Sciatic nerve (tissue), 2 donors: ENCODE data around the gene ZNF394. TPM values are rescaled to one million over a fixed set of nuclear protein-coding genes. Genes with fewer than 3 reads are reported as not detected.

Source experiments
- ATAC-seq: fragments of 200-7000 bp; cut with Tn5 transposase; one replicate; pipeline ENCODE4 v1.9.1; 2020; ENCODE audit warnings: mild to moderate bottlenecking, moderate library complexity
- DNase-seq: peaks from one replicate; pipeline ENCODE4 v3.0.0-alpha.2; 2020; ENCODE audit warnings: low spot score
- intact Hi-C: fragments of 100-400 bp; cut with DNase I; formaldehyde crosslinking; loops from one replicate; pipeline ENCODE4 v1.14.2; 2022
- total RNA-seq: library from RNA; stranded (reverse); fragmentation: NEBNext Ultra II Directional; extraction: Animal tissue kit (Norgen Biotek cat#: 25700); gene quantifications from one replicate; pipeline ENCODE4 v1.2.1, GENCODE V29; 2021
- donor health status: DM: no; HTN: no; CAD: no.
- donor health status: DM: no; HTN: no; CAD: no.

Gene ZNF394
- total RNA-seq, 1 donor from 2014 or later = 38.8 TPM

- DNase-seq (no peak), ATAC-seq (no peak)
- intact Hi-C loops = no loop called here
These were observed 42.9 kb downstream of the ZNF394 start for GRCh38 chr7:99457050-99457649.

- DNase-seq = no peak
- ATAC-seq = no peak
- intact Hi-C loops = no loop called here
These were observed 43.8 kb downstream of the ZNF394 start for GRCh38 chr7:99456288-99456687.

- DNase-seq (no peak), ATAC-seq (no peak)
- intact Hi-C loops = no loop called here
These were observed 44.2 kb downstream of the ZNF394 start for GRCh38 chr7:99455874-99456273.

- ATAC-seq = no peak
- intact Hi-C loops = no loop called here
- no peak for DNase-seq
These were observed 47.0 kb downstream of the ZNF394 start for GRCh38 chr7:99453105-99453504.

- intact Hi-C loops = no loop called here
- DNase-seq (no peak), ATAC-seq (no peak)
These were observed 47.5 kb downstream of the ZNF394 start for GRCh38 chr7:99452541-99452940.

- ATAC-seq = no peak
- no peak for DNase-seq
- intact Hi-C loops = no loop called here
These were observed 48.1 kb downstream of the ZNF394 start for GRCh38 chr7:99451936-99452335.

- DNase-seq (no peak), ATAC-seq (no peak)
- intact Hi-C loops = no loop called here
These were observed 50.8 kb downstream of the ZNF394 start for GRCh38 chr7:99449326-99449725.

GRCh38 chr7:99448855-99449254 lies 51.2 kb downstream of the ZNF394 start:
- intact Hi-C loops = no loop called here
- no peak for ATAC-seq
- no peak for DNase-seq

- DNase-seq = no peak
- ATAC-seq = no peak
- intact Hi-C loops = no loop called here
These were observed 52.1 kb downstream of the ZNF394 start for GRCh38 chr7:99447943-99448342.

GRCh38 chr7:99446096-99446495 lies 54.0 kb downstream of the ZNF394 start:
- intact Hi-C loops = no loop called here
- ATAC-seq (no peak), DNase-seq (no peak)

Other genes starting within 250 kb of the ZNF394 start
- not detected for gene MYH16, start 227.4 kb downstream of the ZNF394 start, total RNA-seq
- 110 TPM for gene ARPC1A, start 174.4 kb downstream of the ZNF394 start, total RNA-seq
- gene ARPC1B, start 125.6 kb downstream of the ZNF394 start, total RNA-seq = 125 TPM
- 76.1 TPM for gene PDAP1, start 91.7 kb downstream of the ZNF394 start, total RNA-seq
- gene BUD31, start 91.3 kb downstream of the ZNF394 start, total RNA-seq = 59.2 TPM
- 4.4 TPM for gene PTCD1, start 61.5 kb downstream of the ZNF394 start, total RNA-seq
- gene CPSF4, start 61.3 kb downstream of the ZNF394 start, total RNA-seq = 38.0 TPM
- gene ATP5MF, start 34.1 kb downstream of the ZNF394 start, total RNA-seq = 144 TPM
- 12.4 TPM for gene ZNF789, start 27.4 kb downstream of the ZNF394 start, total RNA-seq
- 10.0 TPM for gene ZKSCAN5, start 4.4 kb upstream of the ZNF394 start, total RNA-seq
- gene FAM200A, start 51.8 kb upstream of the ZNF394 start, total RNA-seq = 6.7 TPM
- gene ZNF655, start 58.4 kb upstream of the ZNF394 start, total RNA-seq = 62.0 TPM
- 3.5 TPM for gene TMEM225B, start 98.0 kb upstream of the ZNF394 start, total RNA-seq
- 19.8 TPM for gene ZSCAN25, start 116.7 kb upstream of the ZNF394 start, total RNA-seq
- gene CYP3A5, start 179.7 kb upstream of the ZNF394 start, total RNA-seq = 4.6 TPM
- gene CYP3A7, start 234.9 kb upstream of the ZNF394 start, total RNA-seq = not detected